GM23248 (cell line): ENCODE measurements around the gene PIP5K1B.

Experiments
- EZH2 ChIP-seq: fragments of 200-600 bp; sonication (generic); IDR thresholded peaks from 2 replicates; pipeline ENCODE4 v1.6.1; 2018; ENCODE audit warnings: antibody characterized with exemption, mild to moderate bottlenecking; ENCODE audit not compliant: insufficient read depth, poor library complexity, severe bottlenecking
- EZH2phosphoT487 ChIP-seq: fragments of 200-600 bp; sonication (generic); IDR thresholded peaks from 2 replicates; pipeline ENCODE4 v1.6.1; 2018; ENCODE audit warnings: antibody characterized with exemption, moderate library complexity, mild to moderate bottlenecking, low read depth; ENCODE audit not compliant: insufficient read depth

GRCh38 chr9:68685770-68686169 is 19.3 kb upstream of the PIP5K1B start:
- TF ChIP-seq EZH2phosphoT487, result no peak
- no peak for TF ChIP-seq EZH2
